Measurements from ENCODE around the gene YPEL1. TPM values are rescaled to one million over a fixed set of nuclear protein-coding genes. Genes with fewer than 3 reads are reported as not detected.
"Not testable (repeated sequence)": the region's sequence is repeated elsewhere in the genome, so short reads cannot be mapped to it uniquely, and the experiment has no call there.

Gene YPEL1
- total RNA-seq, 1 donor from 2014 or later, result 0.61 TPM

DNA sequence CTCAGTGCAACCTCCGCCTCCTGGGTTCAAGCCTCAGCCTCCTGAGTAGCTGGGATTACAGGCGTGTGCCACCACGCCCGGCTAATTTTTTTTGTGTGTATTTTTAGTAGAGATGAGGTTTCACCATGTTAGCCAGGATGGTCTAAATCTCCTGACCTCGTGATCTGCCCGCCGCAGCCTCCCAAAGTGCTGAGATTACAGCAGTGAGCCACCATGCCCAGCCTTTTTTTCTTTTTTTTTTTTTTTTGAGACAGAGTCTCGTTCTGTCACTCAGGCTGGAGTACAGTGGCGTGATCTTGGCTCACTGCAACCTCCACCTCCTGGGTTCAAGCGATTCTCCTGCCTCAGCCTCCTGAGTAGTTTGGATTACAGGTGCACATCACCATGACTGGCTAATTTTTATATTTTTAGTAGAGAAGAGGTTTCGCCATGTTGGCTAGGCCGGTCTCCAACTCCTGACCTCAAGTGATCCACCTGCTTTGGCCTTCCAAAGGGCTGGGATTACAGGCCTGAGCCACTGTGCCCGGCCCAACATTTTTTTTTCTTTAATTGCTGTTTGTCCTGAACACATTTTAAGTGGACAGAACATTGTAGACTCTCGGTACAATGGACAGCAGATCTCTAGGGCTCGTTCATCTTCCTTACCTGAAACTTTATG lies 14.3 kb downstream of the YPEL1 start:
- H3K27ac Mint-ChIP-seq; H3K36me3 Mint-ChIP-seq (ENCODE audit: low read depth); DNase-seq; intact Hi-C loops (cut with micrococcal nuclease); H3K4me1 Mint-ChIP-seq; H3K27me3 Mint-ChIP-seq; H3K4me3 Mint-ChIP-seq; H3K9me3 Mint-ChIP-seq: not testable (repeated sequence)

DNA sequence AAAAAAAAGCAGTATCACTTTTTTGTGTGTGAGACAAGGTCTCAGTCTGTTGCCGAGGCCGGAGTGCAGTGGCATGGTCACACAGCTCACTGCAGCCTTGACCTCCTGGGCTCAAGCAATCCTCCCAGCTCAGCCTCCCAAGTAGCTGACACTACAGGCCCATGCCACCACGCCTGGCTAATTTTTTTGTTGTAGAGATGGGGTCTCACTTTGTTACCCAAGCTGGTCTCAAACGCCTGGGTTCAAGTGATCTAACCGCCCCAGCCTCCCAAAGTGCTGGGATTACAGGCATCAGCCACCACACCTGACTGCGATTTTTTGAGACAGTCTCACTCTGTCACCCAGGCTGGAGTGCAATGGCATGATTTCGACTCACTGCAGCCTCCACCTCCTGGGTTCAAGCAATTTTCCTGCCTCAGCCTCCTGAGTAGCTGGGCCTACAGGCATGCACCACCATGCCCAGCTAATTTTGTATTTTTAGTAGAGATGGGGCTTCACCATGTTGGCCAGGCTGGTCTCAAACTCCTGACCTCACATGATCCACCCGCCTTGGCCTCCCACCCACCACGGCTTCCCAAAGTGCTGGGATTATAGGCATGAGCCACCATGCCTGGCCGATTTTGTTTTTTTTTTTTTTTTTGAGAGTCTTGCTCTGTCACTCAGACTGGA lies 15.3 kb downstream of the YPEL1 start:
- H3K9me3 Mint-ChIP-seq; DNase-seq; H3K27me3 Mint-ChIP-seq; H3K4me1 Mint-ChIP-seq; H3K36me3 Mint-ChIP-seq (ENCODE audit: low read depth); intact Hi-C loops (cut with micrococcal nuclease); H3K4me3 Mint-ChIP-seq; H3K27ac Mint-ChIP-seq: not testable (repeated sequence)

DNA sequence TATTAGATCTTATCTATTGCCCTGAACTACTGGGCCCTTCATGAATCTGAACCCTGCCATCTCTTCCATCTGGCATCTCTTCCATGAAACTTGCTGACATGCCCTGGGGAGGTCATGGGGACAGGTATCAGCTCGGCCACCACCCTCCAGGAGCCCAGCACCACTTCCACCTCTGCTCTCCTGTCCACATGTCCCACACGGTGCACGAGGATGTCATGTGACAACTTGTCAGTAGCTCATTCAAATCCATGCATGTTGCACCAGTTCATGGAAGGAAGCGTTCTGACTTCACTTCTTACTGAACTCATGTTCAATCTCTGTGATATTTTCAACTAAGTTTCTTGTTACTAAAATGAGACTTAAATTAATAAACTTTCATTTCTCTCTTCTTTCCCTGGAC lies 16.6 kb downstream of the YPEL1 start:
- H3K4me1 Mint-ChIP-seq, result no peaks in the 10 kb centered on the region
- H3K9me3 Mint-ChIP-seq, result no peaks in the 10 kb centered on the region
- no peak for DNase-seq
- H3K36me3 Mint-ChIP-seq (ENCODE audit: low read depth), result no peaks in the 10 kb centered on the region
- no peak overlapping the region for H3K4me3 Mint-ChIP-seq
- intact Hi-C loops (cut with micrococcal nuclease), result no loop called here
- H3K27ac Mint-ChIP-seq, result no peak overlapping the region
- H3K27me3 Mint-ChIP-seq, result peaks cover 1% of the 10 kb centered on the region

DNA sequence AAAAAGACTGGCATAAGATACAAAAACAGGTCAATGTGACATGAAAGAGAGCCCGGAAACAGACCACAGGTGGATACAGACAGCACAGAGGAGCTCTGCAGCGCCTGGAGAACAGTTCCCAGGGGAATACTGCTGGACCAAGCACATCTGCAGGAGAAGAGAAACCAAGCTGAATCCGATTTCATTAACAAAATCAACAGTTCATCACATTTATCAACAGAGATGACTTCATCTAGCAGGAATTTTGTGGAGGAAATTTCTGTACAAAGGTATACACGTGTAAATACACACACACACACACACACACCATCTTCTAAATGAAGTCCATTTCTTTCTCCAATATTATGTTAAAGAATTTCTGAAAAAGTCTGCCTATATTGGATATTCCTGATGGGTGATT lies 17.1 kb downstream of the YPEL1 start:
- no peak for DNase-seq
- Mint-ChIP-seq H3K27me3 (peaks cover 1% of the 10 kb centered on the region), H3K27ac (no peak overlapping the region), H3K36me3 (ENCODE audit: low read depth) (no peaks in the 10 kb centered on the region), H3K9me3 (no peaks in the 10 kb centered on the region), H3K4me1 (peaks cover under 1% of the 10 kb centered on the region), H3K4me3 (no peak overlapping the region)
- intact Hi-C loops (cut with micrococcal nuclease), result no loop called here

DNA sequence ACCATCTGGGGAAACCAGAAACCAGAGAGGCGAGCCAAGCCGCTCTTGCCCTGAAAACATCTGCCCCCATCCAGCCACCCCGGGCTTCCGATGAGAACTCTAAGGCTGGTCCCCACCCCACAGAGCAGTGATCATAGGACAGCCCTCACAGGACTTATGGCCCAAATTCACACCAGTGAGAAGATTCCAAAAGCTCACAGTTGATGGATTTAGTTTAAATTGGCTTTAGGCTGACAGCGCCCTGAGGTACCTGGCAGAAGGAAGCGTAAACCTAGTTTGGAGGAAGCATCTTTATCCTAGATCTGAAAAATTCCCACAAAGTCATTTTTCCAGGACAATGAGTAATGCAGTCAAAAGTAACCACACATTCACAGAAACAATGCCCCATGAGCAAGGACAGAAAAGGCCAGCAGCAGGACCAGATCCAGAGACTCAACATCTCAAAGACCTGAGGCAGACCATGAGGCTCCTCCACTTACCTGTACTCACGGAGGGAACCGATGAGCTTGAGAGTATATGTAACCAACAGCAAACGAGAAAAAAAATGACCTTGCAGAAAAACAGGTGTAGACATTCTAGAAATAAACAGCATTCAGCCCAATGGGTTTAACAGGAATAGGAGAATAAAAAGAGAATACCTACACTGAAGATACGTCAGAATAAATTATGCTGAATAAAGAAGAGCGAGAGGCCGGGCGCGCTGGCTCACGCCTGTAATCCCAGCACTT lies 19.0 kb downstream of the YPEL1 start:
- H3K27me3 Mint-ChIP-seq; H3K27ac Mint-ChIP-seq; H3K4me3 Mint-ChIP-seq; H3K4me1 Mint-ChIP-seq; intact Hi-C loops (cut with micrococcal nuclease); H3K36me3 Mint-ChIP-seq (ENCODE audit: low read depth); DNase-seq; H3K9me3 Mint-ChIP-seq: not testable (repeated sequence)

DNA sequence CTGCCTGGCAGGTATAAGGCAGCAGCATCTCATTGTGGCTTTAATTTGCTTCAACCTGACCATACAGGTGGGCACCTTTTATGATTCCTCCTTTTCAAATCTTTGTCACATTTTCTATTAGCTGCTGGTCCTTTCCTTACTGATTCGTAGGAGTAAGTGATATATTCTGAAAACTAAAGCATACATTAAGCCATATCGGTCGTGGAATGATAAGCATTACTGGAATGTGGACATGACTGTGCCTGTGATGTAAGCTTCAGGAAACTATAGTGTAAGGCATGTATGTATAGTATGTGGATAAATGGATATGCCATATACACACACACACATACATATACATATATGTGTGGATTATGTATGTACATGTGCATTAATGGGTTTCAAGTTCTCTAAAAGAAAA lies 20.8 kb downstream of the YPEL1 start:
- peaks cover 4% of the 10 kb centered on the region for H3K27me3 Mint-ChIP-seq
- no peak overlapping the region for H3K27ac Mint-ChIP-seq
- peaks cover 4% of the 10 kb centered on the region for H3K4me1 Mint-ChIP-seq
- no peak overlapping the region for H3K4me3 Mint-ChIP-seq
- H3K9me3 Mint-ChIP-seq, result no peaks in the 10 kb centered on the region
- DNase-seq, result no peak
- H3K36me3 Mint-ChIP-seq (ENCODE audit: low read depth), result peaks cover 2% of the 10 kb centered on the region
- intact Hi-C loops (cut with micrococcal nuclease), result no loop called here

DNA sequence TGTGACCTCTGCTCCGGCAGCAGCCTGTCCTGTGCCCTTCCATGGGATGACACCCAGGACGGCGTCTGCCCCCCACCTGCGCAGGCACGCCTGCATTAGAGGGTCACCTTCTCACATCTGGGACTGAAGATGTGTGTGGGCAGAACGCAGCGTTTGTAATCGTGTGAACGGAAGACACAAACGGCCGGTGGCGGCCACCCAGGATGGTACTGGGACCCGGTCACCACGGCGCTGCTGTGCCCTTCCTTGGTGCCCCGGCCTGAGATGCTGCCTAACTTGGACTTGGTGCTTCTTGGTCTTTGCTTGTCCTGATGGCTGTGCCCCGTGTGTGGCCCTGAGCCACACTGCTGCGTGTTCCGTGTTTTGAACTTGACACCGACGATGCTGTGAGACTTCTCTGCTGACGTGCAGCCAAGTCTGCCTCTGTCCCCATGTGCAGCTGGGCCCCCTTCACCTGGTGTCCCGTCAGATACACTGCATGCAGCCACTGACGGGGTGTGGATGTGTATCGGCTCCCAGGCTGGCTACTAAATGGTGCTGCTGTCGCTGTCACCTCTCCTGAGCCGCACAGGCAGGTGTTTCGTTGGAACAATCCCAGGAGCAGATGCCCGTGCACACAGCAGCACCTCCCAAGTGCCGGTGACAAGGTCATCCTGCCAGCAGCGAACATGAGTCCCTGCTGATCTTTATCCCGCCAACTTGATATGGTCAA lies 21.4 kb downstream of the YPEL1 start:
- peaks cover 4% of the 10 kb centered on the region for H3K4me1 Mint-ChIP-seq
- H3K27me3 Mint-ChIP-seq, result peaks cover 4% of the 10 kb centered on the region
- peaks cover 2% of the 10 kb centered on the region for H3K36me3 Mint-ChIP-seq (ENCODE audit: low read depth)
- no peaks in the 10 kb centered on the region for H3K9me3 Mint-ChIP-seq
- no peak overlapping the region for H3K4me3 Mint-ChIP-seq
- H3K27ac Mint-ChIP-seq, result no peak overlapping the region
- DNase-seq, result no peak
- intact Hi-C loops (cut with micrococcal nuclease), result no loop called here

DNA sequence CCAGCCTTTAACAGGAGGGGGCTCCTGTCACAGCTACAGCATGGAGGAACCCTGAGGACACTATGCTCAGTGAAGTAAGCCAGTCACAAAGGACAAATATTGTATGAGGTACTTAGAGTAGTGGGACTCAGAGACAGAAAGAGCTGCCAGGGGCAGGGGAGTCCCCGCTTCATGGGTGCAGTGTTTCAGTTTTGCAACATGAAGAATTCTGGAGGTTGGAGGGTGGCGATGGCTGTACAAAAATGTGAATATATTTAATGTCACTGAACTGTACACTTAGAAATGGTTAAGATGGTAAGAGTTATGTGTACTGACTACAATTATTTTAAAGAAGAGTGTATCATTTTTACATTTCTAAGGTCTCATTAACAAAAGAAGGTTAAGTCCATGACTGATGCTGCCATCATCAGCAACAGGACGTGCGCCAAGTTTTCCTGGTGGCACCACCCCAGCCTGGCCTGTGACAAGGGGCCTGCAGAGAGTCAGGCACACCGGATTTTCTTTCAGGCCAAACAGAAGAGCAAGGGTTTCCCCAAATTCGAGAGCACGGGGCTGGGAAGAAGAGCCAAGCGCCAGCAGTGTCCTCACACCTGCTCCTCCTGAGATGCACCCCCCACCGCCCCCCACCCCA lies 22.1 kb downstream of the YPEL1 start:
- intact Hi-C loops (cut with micrococcal nuclease), result loop anchor here (1.0 kb wide), 2 partner anchors 225 to 239 kb away; partner anchors contain the start of gene PPM1F
- Mint-ChIP-seq H3K4me3 (no peak overlapping the region), H3K4me1 (peaks cover 4% of the 10 kb centered on the region), H3K27ac (no peak overlapping the region), H3K27me3 (peaks cover 4% of the 10 kb centered on the region), H3K9me3 (no peaks in the 10 kb centered on the region), H3K36me3 (ENCODE audit: low read depth) (peaks cover 2% of the 10 kb centered on the region)
- no peak for DNase-seq

DNA sequence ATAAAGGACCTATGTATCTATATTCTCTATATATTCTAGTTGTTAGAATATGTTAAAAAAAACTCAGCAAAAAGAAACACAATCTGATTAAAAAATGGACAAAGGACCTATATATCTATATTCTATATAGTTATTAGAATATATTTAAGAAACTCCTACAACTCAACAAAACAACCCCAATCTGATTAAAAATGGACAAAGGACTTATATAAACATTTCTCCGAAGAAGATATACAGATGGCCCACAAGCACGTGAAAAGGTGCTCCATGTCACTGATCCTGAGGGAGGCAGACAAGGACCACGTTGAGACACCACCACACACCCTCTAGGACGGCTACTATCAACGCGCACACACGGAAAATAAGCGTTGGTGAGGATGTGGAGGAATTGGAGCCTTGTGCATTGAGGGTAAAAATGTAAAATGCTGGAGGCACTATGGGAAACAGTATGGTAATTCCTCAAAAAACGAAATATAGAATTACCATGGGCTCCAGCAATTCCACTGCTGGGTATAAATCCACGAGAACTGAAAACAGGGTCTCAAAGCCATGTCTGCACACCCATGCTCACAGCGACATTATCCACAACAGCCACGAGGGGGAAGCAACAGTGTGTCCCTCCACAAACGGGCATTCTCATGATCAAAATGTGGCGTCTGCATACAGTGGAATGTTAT lies 22.7 kb downstream of the YPEL1 start:
- Mint-ChIP-seq H3K27me3 (peaks cover 3% of the 10 kb centered on the region), H3K36me3 (ENCODE audit: low read depth) (peaks cover 2% of the 10 kb centered on the region), H3K4me1 (peaks cover 4% of the 10 kb centered on the region), H3K9me3 (no peaks in the 10 kb centered on the region), H3K27ac (no peak overlapping the region), H3K4me3 (no peak overlapping the region)
- peak; percentile 85 for DNase-seq
- intact Hi-C loops (cut with micrococcal nuclease), result loop anchor here (1.0 kb wide), 2 partner anchors 225 to 239 kb away; partner anchors contain the start of gene PPM1F

DNA sequence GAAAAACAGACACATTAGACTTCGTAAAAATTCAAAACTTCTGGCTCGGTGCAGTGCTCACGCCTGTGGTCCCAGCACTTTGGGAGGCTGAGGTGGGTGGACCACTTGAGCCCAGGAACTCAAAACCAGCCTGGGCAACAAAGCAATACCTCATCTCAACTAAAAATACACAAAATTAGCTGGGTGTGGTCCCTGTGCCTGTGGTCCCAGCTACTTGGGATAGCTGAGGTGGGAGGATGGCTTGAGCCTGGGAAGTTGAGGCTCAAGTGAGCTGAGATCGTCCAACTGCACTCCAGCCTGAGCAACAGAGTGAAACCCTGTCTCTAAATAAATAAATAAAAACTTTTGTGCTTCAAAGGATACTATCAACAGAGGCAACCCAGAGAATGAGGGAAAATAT lies 23.7 kb downstream of the YPEL1 start:
- Mint-ChIP-seq H3K4me1 (peaks cover 4% of the 10 kb centered on the region), H3K36me3 (ENCODE audit: low read depth) (peaks cover 2% of the 10 kb centered on the region), H3K27ac (no peak overlapping the region), H3K27me3 (peaks cover 3% of the 10 kb centered on the region), H3K9me3 (no peaks in the 10 kb centered on the region), H3K4me3 (no peak overlapping the region)
- DNase-seq, result no peak
- intact Hi-C loops (cut with micrococcal nuclease), result no loop called here

DNA sequence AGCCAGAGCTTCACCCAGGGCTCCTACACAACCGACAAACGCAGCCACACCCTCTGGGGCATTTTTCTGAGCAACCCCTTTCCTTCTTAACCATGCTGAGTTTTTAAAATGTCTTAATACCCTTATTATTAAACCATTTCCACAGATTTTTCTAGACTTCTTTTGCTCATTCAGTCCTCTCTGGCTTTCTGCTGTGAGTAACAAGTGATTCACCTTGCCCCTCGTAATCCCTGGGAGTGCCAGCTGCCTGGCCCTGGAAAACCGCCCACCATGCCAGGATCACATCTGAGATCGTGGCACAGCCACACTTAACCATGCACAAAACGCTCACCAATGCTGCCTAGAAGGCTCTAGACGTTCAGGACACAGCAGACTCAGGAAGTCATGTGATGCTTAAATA lies 25.4 kb downstream of the YPEL1 start:
- Mint-ChIP-seq H3K4me3 (no peak overlapping the region), H3K36me3 (ENCODE audit: low read depth) (peaks cover 2% of the 10 kb centered on the region), H3K27me3 (peaks cover 3% of the 10 kb centered on the region), H3K9me3 (no peaks in the 10 kb centered on the region), H3K27ac (no peak overlapping the region), H3K4me1 (peaks cover 4% of the 10 kb centered on the region)
- no peak for DNase-seq
- intact Hi-C loops (cut with micrococcal nuclease), result no loop called here

DNA sequence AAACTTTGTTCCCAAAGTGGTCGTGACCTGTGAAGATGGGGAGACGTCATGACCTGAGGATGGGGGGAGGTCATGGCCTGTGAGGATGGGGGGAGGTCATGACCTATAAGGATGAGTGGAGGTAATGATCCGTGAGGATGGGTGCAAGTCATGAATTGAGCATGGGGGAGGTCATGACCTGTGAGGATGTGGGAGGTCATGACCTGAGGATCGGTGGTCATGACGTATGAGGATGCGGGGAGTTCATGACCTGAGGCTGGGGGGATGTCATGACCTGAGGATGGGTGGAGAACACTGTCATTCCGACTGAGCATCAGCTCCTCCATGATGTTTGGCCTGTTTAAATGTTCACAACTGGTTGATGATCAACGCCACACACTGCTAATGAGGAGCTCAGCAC lies 25.9 kb downstream of the YPEL1 start:
- intact Hi-C loops (cut with micrococcal nuclease), result no loop called here
- DNase-seq, result no peak
- no peak overlapping the region for H3K27ac Mint-ChIP-seq
- peaks cover 2% of the 10 kb centered on the region for H3K36me3 Mint-ChIP-seq (ENCODE audit: low read depth)
- peaks cover 4% of the 10 kb centered on the region for H3K4me1 Mint-ChIP-seq
- H3K27me3 Mint-ChIP-seq, result peaks cover 3% of the 10 kb centered on the region
- no peaks in the 10 kb centered on the region for H3K9me3 Mint-ChIP-seq
- H3K4me3 Mint-ChIP-seq, result no peak overlapping the region

DNA sequence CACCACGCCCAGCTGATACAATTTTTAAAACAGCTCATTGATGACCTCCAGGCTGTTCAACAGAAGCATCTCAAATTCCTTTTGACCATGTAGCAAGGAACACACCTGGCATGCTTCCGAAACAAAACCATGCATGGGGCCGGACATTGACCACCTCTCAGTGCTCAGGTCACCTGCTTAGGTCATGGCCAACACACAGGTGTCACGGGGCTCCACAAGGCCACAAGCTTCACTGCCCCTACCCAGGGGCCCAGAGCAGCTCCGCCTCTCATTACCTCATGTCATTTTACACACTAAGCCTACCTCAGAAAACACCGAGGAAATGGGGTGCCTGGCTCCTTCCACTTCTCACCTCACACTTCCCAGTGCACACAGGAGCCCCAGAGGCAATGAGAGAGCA lies 26.6 kb downstream of the YPEL1 start:
- H3K27me3 Mint-ChIP-seq, result peaks cover 3% of the 10 kb centered on the region
- intact Hi-C loops (cut with micrococcal nuclease), result no loop called here

More for the DNA sequence above, 26.6 kb downstream of the YPEL1 start:
- H3K4me3 Mint-ChIP-seq, result no peak overlapping the region
- peaks cover 4% of the 10 kb centered on the region for H3K4me1 Mint-ChIP-seq
- H3K36me3 Mint-ChIP-seq (ENCODE audit: low read depth), result peaks cover 2% of the 10 kb centered on the region
- no peak overlapping the region for H3K27ac Mint-ChIP-seq
- DNase-seq, result no peak
- no peaks in the 10 kb centered on the region for H3K9me3 Mint-ChIP-seq
